Measurements from ENCODE around the gene DOCK9.

Gene DOCK9

DNA sequence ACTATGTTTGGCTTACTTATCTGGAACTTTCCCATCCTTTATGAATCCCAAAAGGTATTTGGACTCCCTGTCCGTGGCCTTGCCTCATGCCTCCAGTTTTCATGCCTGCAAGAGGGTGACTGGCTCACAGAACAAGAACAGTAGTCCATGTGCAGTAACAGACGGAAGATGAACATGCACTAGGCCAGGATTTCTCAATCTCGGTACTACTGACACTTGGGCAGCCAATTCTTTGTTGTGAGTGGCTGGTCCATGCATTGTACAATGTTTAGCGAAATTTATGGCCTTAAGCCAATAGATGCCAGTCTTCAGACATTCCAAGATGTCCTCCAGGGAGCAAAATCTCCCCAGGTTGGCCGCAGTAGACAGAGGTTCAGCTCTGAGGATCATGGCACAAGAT, 61.9 kb downstream of the DOCK9 start:
- DNase-seq (ENCODE audit: low read depth in 2 of 2) = peak in 1 of 2 donors; percentile 22
- TF ChIP-seq, protein P1, sequence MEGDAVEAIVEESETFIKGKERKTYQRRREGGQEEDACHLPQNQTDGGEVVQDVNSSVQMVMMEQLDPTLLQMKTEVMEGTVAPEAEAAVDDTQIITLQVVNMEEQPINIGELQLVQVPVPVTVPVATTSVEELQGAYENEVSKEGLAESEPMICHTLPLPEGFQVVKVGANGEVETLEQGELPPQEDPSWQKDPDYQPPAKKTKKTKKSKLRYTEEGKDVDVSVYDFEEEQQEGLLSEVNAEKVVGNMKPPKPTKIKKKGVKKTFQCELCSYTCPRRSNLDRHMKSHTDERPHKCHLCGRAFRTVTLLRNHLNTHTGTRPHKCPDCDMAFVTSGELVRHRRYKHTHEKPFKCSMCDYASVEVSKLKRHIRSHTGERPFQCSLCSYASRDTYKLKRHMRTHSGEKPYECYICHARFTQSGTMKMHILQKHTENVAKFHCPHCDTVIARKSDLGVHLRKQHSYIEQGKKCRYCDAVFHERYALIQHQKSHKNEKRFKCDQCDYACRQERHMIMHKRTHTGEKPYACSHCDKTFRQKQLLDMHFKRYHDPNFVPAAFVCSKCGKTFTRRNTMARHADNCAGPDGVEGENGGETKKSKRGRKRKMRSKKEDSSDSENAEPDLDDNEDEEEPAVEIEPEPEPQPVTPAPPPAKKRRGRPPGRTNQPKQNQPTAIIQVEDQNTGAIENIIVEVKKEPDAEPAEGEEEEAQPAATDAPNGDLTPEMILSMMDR (IDR thresholded peaks at IDR 0.05; ENCODE audit: low read depth, low read length) = no peak
- no peak overlapping the region for H3K4me3 ChIP-seq (replicated peaks in 1 of 2; ENCODE audit: low read depth in 2 of 2, low read length in 2 of 2)

DNA sequence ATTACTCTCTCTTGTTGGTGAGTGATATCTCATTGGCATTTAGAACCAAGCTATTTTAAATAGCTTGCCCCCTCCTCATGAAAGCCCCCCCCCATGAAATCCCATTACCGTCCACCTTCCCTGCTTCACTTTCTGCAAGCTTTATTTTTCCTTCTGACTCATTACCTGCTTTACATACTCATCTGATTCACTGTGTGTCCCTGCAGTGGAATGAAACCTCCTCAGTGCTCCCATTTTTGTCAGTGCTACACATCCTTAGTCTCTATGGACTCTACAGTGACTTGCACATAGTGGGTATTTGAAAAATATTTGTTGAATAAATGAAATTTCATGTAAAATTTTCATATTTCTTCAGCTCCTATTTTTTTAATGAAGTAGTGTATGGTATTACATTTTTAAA, 62.3 kb downstream of the DOCK9 start:
- no peak overlapping the region for H3K4me3 ChIP-seq (replicated peaks in 1 of 2; ENCODE audit: low read depth in 2 of 2, low read length in 2 of 2)
- TF ChIP-seq, protein P1 (IDR thresholded peaks at IDR 0.05; ENCODE audit: low read depth, low read length) = no peak
- DNase-seq (ENCODE audit: low read depth in 2 of 2) = peak in 1 of 2 donors; percentile 39

DNA sequence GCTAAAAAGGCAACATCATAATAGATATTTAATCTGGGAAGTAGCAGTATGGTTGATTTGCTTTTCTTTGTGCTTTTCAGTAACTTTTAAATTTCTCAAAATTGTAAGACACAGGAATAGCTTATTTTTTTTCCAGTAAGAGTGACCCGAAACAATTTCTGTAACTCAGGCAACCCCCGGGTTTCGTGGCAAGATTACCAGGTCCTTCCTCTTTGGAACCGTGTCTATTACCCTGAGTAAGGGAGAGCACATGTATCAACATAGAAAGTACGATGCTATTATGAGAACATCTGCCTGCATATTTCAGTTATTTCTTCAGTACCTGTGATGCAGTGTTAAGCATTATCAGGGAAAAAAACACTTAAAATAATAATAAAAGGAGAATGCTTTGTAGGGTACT, 64.1 kb downstream of the DOCK9 start:
- TF ChIP-seq, protein P1 (IDR thresholded peaks at IDR 0.05; ENCODE audit: low read depth, low read length) = no peak
- DNase-seq (ENCODE audit: low read depth in 2 of 2) = no peak
- no peak overlapping the region for H3K4me3 ChIP-seq (replicated peaks in 1 of 2; ENCODE audit: low read depth in 2 of 2, low read length in 2 of 2)

DNA sequence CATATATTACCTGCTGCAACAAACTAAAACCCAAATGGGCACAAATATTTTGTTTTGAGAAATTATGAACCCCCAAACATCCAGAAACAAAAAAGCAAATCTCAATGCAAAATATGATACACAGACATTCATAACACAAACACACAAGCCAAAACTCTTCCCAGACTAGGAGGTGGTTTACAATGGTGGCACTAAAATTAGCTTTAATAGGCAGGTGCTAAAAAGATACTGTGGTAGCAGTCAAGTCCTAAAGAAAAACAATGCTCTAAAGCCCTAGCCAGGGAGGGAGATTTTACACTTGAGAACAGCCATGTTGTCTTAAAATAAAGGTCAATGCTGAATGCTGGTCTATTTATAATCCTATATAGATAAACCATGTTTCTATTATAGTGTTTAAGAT, 65.0 kb downstream of the DOCK9 start:
- no peak overlapping the region for H3K4me3 ChIP-seq (replicated peaks in 1 of 2; ENCODE audit: low read depth in 2 of 2, low read length in 2 of 2)
- TF ChIP-seq, protein P1 (IDR thresholded peaks at IDR 0.05; ENCODE audit: low read depth, low read length) = no peak
- no peak for DNase-seq (ENCODE audit: low read depth in 2 of 2)

DNA sequence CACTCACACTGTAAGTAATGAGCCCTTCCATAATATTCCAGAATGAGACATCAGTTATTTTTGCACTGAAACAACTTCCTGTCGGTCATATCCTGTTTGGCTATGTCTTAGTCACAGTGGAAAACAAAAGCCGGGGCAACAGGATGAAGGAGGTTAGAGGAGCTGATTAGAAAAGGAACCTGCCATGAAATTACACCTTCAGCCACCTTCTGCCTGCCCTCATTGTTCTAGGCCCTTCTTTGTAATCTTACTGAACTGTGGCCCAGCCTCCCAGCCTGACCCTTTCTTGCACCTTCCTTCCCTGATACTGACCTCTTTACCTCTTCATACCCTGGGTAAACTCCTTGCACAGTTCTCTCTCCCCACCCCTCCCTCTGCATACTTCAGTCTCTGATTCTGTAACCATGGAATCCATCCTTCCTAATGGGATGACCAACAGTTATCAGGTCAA, 67.3 kb downstream of the DOCK9 start:
- DNase-seq (ENCODE audit: low read depth in 2 of 2) = peak; percentile 80 to 94
- TF ChIP-seq, protein P1 (IDR thresholded peaks at IDR 0.05; ENCODE audit: low read depth, low read length) = no peak

DNA sequence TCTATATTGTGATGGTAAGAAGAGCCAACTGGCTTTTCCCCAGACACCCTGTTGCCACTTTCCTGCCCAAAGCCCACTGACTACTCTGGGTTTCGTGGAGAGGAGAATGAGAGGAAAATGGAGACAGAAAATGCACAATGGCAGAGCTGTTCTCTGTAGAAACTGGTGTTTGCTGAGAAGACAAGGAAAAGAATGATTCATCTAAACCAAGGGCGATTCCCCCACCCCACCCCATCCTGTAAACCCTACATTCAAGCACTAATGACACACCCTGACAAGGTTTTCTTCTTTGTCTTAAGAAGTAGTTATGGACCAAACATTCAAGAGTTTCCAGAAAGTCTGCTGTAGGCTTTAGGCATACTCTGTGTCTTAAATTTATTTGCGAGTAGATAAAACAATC, 68.8 kb downstream of the DOCK9 start:
- TF ChIP-seq, protein P1 (IDR thresholded peaks at IDR 0.05; ENCODE audit: low read depth, low read length) = no peak
- H3K4me3 ChIP-seq (replicated peaks in 1 of 2; ENCODE audit: low read depth in 2 of 2, low read length in 2 of 2) = no peak overlapping the region
- DNase-seq (ENCODE audit: low read depth in 2 of 2) = peak in 1 of 2 donors; percentile 75

More for the DNA sequence above, 67.3 kb downstream of the DOCK9 start:
- H3K4me3 ChIP-seq (replicated peaks in 1 of 2; ENCODE audit: low read depth in 2 of 2, low read length in 2 of 2) = no peak overlapping the region
